ENCODE results near the gene ZNF282.

Gene ZNF282

DNA sequence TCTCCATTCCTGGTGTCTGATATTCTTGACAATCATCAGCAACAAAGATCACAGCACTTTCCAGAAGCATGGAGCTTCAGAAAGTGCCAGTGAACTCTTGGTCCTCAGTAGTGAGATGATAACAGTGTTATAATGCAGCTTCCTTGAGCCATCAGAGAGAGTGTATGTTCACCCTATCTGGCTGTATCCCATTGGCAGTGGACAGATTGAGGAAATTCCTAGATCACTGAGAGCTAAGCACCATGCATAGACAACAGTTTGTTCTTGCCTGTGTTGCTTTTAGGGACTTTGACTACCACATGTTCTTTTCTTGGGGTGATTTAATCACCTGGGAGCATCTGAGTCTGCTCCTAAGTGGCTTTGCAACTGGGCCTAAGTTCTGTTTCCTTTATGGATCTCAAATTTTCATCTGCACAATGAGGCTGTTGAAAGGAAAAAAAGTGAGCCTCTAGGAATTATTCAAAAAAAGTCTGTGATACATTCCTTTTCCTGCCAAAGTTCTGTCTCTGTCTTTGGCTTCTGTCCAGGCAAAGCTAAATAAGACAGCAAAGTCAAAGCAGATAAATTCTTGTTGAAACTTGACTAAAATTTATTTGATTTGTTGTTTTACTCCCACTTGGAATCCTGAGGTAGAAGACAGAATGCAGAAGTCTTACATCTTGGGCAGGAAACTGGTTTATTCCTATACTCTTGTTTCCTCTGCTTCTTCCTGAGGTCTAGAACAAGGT is 14.5 kb upstream of the ZNF282 start (continued):
- TF ChIP-seq, protein P1, sequence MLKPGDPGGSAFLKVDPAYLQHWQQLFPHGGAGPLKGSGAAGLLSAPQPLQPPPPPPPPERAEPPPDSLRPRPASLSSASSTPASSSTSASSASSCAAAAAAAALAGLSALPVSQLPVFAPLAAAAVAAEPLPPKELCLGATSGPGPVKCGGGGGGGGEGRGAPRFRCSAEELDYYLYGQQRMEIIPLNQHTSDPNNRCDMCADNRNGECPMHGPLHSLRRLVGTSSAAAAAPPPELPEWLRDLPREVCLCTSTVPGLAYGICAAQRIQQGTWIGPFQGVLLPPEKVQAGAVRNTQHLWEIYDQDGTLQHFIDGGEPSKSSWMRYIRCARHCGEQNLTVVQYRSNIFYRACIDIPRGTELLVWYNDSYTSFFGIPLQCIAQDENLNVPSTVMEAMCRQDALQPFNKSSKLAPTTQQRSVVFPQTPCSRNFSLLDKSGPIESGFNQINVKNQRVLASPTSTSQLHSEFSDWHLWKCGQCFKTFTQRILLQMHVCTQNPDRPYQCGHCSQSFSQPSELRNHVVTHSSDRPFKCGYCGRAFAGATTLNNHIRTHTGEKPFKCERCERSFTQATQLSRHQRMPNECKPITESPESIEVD (tag by site-specific recombination; IDR thresholded peaks at IDR 0.05): no peak
- no peak for TF ChIP-seq ZNF19 (tag by site-specific recombination; IDR thresholded peaks at IDR 0.05; ENCODE audit: low read depth)
- TF ChIP-seq ZBTB17 (tag by site-specific recombination; IDR thresholded peaks at IDR 0.05): no peak
- no peak for TF ChIP-seq SCRT2 (tag by site-specific recombination; IDR thresholded peaks at IDR 0.05)

DNA sequence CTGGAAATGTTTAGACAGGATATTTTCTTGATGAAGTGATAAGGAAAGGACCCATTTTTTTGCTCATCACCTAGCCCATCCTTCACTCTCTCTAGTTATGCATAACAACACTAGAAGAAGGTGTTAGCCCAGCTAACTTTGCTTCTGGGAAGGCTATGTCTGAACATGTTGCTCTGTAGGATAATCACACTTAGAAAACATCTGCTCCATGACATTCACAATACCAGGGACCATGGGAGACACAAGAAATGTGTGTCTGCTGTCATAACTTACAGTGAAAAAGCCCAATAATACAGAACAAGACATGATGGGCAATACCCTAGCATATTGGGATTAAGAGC is 13.9 kb upstream of the ZNF282 start:
- H3K27ac ChIP-seq (ENCODE audit: extremely low read depth, low read depth, low read length): no peak overlapping the region
- TF ChIP-seq, protein P2, sequence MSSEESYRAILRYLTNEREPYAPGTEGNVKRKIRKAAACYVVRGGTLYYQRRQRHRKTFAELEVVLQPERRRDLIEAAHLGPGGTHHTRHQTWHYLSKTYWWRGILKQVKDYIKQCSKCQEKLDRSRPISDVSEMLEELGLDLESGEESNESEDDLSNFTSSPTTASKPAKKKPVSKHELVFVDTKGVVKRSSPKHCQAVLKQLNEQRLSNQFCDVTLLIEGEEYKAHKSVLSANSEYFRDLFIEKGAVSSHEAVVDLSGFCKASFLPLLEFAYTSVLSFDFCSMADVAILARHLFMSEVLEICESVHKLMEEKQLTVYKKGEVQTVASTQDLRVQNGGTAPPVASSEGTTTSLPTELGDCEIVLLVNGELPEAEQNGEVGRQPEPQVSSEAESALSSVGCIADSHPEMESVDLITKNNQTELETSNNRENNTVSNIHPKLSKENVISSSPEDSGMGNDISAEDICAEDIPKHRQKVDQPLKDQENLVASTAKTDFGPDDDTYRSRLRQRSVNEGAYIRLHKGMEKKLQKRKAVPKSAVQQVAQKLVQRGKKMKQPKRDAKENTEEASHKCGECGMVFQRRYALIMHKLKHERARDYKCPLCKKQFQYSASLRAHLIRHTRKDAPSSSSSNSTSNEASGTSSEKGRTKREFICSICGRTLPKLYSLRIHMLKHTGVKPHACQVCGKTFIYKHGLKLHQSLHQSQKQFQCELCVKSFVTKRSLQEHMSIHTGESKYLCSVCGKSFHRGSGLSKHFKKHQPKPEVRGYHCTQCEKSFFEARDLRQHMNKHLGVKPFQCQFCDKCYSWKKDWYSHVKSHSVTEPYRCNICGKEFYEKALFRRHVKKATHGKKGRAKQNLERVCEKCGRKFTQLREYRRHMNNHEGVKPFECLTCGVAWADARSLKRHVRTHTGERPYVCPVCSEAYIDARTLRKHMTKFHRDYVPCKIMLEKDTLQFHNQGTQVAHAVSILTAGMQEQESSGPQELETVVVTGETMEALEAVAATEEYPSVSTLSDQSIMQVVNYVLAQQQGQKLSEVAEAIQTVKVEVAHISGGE (tag by site-specific recombination; conservative IDR thresholded peaks at IDR 0.05; ENCODE audit: low read depth): no peak
- TF ChIP-seq ZSCAN23 (tag by site-specific recombination; IDR thresholded peaks at IDR 0.05): no peak
- TF ChIP-seq ZNF16 (tag by site-specific recombination; IDR thresholded peaks at IDR 0.05; ENCODE audit: low read depth): no peak
- no peak for TF ChIP-seq ZNF354C (tag by site-specific recombination; IDR thresholded peaks at IDR 0.05; ENCODE audit: borderline replicate concordance, low read depth)
- TF ChIP-seq SP3 (tag by site-specific recombination; IDR thresholded peaks at IDR 0.05): no peak
- TF ChIP-seq ZNF239 (tag by site-specific recombination; IDR thresholded peaks at IDR 0.05): no peak
- TF ChIP-seq ZEB2 (tag by site-specific recombination; IDR thresholded peaks at IDR 0.05): no peak
- TF ChIP-seq, protein P3, sequence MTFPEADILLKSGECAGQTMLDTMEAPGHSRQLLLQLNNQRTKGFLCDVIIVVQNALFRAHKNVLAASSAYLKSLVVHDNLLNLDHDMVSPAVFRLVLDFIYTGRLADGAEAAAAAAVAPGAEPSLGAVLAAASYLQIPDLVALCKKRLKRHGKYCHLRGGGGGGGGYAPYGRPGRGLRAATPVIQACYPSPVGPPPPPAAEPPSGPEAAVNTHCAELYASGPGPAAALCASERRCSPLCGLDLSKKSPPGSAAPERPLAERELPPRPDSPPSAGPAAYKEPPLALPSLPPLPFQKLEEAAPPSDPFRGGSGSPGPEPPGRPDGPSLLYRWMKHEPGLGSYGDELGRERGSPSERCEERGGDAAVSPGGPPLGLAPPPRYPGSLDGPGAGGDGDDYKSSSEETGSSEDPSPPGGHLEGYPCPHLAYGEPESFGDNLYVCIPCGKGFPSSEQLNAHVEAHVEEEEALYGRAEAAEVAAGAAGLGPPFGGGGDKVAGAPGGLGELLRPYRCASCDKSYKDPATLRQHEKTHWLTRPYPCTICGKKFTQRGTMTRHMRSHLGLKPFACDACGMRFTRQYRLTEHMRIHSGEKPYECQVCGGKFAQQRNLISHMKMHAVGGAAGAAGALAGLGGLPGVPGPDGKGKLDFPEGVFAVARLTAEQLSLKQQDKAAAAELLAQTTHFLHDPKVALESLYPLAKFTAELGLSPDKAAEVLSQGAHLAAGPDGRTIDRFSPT (tag by site-specific recombination; IDR thresholded peaks at IDR 0.05): no peak
- TF ChIP-seq ZFP41 (tag by site-specific recombination; IDR thresholded peaks at IDR 0.05; ENCODE audit: borderline replicate concordance): no peak
- TF ChIP-seq ZNF23 (tag by site-specific recombination; IDR thresholded peaks at IDR 0.05; ENCODE audit: borderline replicate concordance): no peak
- TF ChIP-seq ZNF155 (tag by site-specific recombination; IDR thresholded peaks at IDR 0.05): no peak
- TF ChIP-seq, protein P4, sequence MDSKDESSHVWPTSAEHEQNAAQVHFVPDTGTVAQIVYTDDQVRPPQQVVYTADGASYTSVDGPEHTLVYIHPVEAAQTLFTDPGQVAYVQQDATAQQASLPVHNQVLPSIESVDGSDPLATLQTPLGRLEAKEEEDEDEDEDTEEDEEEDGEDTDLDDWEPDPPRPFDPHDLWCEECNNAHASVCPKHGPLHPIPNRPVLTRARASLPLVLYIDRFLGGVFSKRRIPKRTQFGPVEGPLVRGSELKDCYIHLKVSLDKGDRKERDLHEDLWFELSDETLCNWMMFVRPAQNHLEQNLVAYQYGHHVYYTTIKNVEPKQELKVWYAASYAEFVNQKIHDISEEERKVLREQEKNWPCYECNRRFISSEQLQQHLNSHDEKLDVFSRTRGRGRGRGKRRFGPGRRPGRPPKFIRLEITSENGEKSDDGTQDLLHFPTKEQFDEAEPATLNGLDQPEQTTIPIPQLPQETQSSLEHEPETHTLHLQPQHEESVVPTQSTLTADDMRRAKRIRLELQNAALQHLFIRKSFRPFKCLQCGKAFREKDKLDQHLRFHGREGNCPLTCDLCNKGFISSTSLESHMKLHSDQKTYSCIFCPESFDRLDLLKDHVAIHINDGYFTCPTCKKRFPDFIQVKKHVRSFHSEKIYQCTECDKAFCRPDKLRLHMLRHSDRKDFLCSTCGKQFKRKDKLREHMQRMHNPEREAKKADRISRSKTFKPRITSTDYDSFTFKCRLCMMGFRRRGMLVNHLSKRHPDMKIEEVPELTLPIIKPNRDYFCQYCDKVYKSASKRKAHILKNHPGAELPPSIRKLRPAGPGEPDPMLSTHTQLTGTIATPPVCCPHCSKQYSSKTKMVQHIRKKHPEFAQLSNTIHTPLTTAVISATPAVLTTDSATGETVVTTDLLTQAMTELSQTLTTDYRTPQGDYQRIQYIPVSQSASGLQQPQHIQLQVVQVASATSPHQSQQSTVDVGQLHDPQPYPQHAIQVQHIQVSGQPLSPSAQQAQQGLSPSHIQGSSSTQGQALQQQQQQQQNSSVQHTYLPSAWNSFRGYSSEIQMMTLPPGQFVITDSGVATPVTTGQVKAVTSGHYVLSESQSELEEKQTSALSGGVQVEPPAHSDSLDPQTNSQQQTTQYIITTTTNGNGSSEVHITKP (tag by site-specific recombination; IDR thresholded peaks at IDR 0.05): no peak
- TF ChIP-seq, protein P5, sequence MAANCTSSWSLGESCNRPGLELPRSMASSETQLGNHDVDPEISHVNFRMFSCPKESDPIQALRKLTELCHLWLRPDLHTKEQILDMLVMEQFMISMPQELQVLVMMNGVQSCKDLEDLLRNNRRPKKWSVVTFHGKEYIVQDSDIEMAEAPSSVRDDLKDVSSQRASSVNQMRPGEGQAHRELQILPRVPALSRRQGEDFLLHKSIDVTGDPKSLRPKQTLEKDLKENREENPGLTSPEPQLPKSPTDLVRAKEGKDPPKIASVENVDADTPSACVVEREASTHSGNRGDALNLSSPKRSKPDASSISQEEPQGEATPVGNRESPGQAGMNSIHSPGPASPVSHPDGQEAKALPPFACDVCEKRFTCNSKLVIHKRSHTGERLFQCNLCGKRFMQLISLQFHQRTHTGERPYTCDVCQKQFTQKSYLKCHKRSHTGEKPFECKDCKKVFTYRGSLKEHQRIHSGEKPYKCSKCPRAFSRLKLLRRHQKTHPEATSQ (tag by site-specific recombination; IDR thresholded peaks at IDR 0.05): no peak
- no peak for TF ChIP-seq ZNF530 (tag by site-specific recombination; IDR thresholded peaks at IDR 0.05; ENCODE audit: low read depth)
- peaks cover 7 to 64% of the 10 kb centered on the region in 2 experiments; a peak in 2 of 3 replicates for H3K36me3 ChIP-seq (ENCODE audit: control insufficient read depth in 2 of 2, insufficient read depth in 1 of 2, low read length in 2 of 2)
- no peaks in the 10 kb centered on the region for H3K9me3 ChIP-seq (ENCODE audit: control insufficient read depth, insufficient read depth, low read depth, low read length)
- H3K4me3 ChIP-seq (ENCODE audit: low read depth, low read length): no peak overlapping the region
- CTCF ChIA-PET: interaction anchor here (0.6 to 1.5 kb wide), 2 partner anchors 14 to 57 kb away, joined by 3 to 6 read pairs; partner anchors contain the start of gene ZNF282
- POLR2A ChIA-PET: no interaction called here
- no peaks in the 10 kb centered on the region for H3K4me1 ChIP-seq (ENCODE audit: control insufficient read depth, insufficient read depth, low read length)

Measured in HEK293 (cell line).